ENCODE data around the gene PAQR8. TPM values are rescaled to one million over a fixed set of nuclear protein-coding genes. Genes with fewer than 3 reads are reported as not detected.
"Not testable (repeated sequence)": the region's sequence is repeated elsewhere in the genome, so short reads cannot be mapped to it uniquely, and the experiment has no call there.

Gene PAQR8
- total RNA-seq, 4 donors from 2014 or later: 12.6 to 33.2 (median 22.3) TPM

DNA sequence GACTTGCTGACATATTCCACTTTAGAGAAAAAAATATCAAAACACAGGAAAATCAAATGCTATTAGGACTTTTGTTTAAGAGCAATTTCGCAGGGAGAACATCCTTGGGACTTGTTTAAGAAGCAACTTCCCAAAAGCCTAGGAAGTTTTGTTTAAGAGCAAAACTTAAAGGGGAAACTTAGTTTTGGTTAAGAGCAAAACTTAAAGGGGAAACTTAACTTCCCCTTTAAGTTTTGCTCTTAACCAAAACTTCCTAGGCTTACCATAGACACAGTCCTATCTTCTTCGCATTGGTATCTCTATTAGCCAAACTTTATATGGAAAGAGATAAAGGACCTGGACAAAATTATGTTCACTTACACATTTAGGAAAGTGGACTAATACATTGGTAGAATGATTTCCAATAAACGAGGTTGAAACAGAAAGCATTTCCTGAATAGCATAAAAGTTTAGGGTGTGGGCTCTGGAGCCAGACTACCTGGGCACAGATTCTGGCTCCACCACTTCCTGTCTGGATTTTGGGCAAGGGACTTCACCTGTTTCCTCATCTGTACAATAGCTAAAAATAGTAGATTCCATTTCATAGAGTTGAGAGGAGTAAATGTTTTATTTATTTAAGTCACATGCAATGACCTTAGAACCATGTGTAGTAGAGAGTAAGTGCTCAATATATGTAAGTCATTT is 15.7 kb downstream of the PAQR8 start:
- no peak for TF ChIP-seq POLR2A (IDR thresholded peaks at IDR 0.05)
- TF ChIP-seq, protein P1, sequence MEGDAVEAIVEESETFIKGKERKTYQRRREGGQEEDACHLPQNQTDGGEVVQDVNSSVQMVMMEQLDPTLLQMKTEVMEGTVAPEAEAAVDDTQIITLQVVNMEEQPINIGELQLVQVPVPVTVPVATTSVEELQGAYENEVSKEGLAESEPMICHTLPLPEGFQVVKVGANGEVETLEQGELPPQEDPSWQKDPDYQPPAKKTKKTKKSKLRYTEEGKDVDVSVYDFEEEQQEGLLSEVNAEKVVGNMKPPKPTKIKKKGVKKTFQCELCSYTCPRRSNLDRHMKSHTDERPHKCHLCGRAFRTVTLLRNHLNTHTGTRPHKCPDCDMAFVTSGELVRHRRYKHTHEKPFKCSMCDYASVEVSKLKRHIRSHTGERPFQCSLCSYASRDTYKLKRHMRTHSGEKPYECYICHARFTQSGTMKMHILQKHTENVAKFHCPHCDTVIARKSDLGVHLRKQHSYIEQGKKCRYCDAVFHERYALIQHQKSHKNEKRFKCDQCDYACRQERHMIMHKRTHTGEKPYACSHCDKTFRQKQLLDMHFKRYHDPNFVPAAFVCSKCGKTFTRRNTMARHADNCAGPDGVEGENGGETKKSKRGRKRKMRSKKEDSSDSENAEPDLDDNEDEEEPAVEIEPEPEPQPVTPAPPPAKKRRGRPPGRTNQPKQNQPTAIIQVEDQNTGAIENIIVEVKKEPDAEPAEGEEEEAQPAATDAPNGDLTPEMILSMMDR (IDR thresholded peaks at IDR 0.05): no peak
- no peak for TF ChIP-seq EP300 (IDR thresholded peaks at IDR 0.05)
- Histone ChIP-seq H3K36me3 (no peaks in the 10 kb centered on the region), H3K9me3 (no peaks in the 10 kb centered on the region), H3K4me1 (peaks cover 0 to 45% (median 33%) of the 10 kb centered on the region in 4 donors), H3K4me3 (no peak overlapping the region), H3K27ac (peak overlapping the region; percentile 15 to 77 (median 46)), H3K27me3 (no peaks in the 10 kb centered on the region)
- 53 to 57% methylated on average over 3 of the region's 3 CpGs for WGBS, 2 donors
- no peak for DNase-seq (ENCODE audit: low spot score in 2 of 2)

DNA sequence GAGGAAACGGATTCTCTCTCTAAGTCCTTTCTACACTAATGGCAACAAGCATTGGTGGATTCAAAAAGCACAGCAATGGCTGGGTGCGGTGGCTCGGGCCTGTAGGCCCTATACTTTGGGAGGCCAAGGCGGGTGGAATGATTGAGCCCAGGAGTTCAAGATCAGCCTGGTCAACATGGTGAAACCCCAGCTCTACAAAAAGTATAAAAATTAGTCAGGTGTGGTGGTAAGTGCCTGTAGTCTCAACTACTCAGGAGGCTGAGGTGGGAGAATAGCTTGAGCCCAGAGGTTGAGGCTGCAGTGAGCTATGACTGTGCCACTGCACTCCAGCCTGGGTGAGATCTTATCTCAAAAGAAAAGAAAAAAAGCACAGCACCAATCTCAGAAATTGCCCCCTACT is 19.3 kb downstream of the PAQR8 start:
- TF ChIP-seq, protein P1 (IDR thresholded peaks at IDR 0.05): no peak
- TF ChIP-seq POLR2A (IDR thresholded peaks at IDR 0.05): no peak
- no peak for TF ChIP-seq EP300 (IDR thresholded peaks at IDR 0.05)
- WGBS, 2 donors: 93 to 95% methylated on average over 4 of the region's 4 CpGs
- Histone ChIP-seq H3K4me1 (peaks cover 0 to 30% (median 22%) of the 10 kb centered on the region in 4 donors), H3K4me3 (no peak overlapping the region), H3K27me3 (no peaks in the 10 kb centered on the region), H3K36me3 (no peaks in the 10 kb centered on the region), H3K27ac (no peak overlapping the region), H3K9me3 (no peaks in the 10 kb centered on the region)
- DNase-seq (ENCODE audit: low spot score in 2 of 2): no peak

DNA sequence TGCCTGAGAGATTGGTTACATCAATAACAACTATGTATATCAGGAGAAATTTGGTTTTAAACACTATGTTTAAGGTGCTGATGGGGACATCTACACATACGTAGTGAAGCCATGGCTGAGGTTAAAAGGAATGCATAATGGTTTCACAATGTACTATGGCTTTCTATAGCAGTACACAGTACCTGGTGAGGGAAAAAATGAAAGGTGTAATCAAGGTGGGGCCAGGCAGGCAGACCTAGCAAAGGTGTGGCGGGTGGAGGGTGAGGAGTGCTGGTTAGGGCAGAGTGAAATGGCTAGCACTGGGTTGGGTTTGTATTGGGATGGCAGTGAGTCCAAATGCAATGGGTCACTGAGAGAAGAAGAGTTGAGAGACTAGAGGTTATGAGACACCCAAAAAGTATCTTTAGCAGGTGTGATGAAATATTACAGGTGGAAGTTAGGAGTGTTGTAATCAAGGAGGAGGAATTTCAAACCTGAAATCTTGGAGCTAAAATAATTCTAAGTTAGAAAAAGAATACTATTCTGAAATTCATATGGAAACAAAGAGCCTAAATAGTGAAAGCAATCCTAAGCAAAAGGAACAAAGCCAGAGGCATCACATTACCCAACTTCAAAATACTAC is 22.3 kb downstream of the PAQR8 start:
- TF ChIP-seq EP300 (IDR thresholded peaks at IDR 0.05): no peak
- no peak for TF ChIP-seq POLR2A (IDR thresholded peaks at IDR 0.05)
- TF ChIP-seq, protein P1 (IDR thresholded peaks at IDR 0.05): no peak
- Histone ChIP-seq H3K27me3 (no peaks in the 10 kb centered on the region), H3K9me3 (peaks cover 0 to 5% (median 0%) of the 10 kb centered on the region in 4 donors), H3K4me3 (no peak overlapping the region), H3K27ac (no peak overlapping the region), H3K36me3 (peaks cover 0 to 5% (median 0%) of the 10 kb centered on the region in 3 donors), H3K4me1 (peaks cover 0 to 27% (median 6%) of the 10 kb centered on the region in 4 donors)
- DNase-seq (ENCODE audit: low spot score in 2 of 2): no peak
- WGBS, 2 donors: 93 to 95% methylated on average over 2 of the region's 2 CpGs

DNA sequence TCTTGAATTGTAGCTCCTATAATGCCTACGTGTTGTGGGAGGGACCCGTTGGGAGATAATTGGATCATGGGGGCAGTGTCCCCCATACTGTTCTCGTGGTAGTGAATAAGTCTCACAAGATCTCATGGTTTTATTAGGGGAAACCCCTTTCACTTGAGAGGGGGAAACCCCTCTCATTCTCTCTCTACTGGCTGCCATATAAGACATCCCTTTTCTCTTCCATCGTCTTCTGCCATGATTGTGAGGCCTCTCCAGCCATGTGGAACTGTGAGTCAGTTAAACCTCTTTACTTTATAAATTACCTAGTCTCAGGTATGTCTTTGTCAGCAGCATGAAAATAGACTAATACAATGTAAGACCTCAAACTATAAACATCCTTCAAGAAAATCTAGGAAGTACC is 23.1 kb downstream of the PAQR8 start:
- H3K27ac ChIP-seq: no peak overlapping the region
- no peak for DNase-seq (ENCODE audit: low spot score in 2 of 2)
- 89 to 93% methylated on average over 4 of the region's 4 CpGs for WGBS, 2 donors
- H3K4me1 ChIP-seq: peaks cover 0 to 35% (median 14%) of the 10 kb centered on the region in 4 donors
- H3K36me3 ChIP-seq: peaks cover 0 to 5% (median 0%) of the 10 kb centered on the region in 3 donors
- no peak overlapping the region for H3K4me3 ChIP-seq
- H3K27me3 ChIP-seq: no peaks in the 10 kb centered on the region
- TF ChIP-seq EP300 (IDR thresholded peaks at IDR 0.05) (no peak), POLR2A (IDR thresholded peaks at IDR 0.05) (no peak)
- TF ChIP-seq, protein P1 (IDR thresholded peaks at IDR 0.05): no peak
- peaks cover 0 to 5% (median 0%) of the 10 kb centered on the region in 4 donors for H3K9me3 ChIP-seq

DNA sequence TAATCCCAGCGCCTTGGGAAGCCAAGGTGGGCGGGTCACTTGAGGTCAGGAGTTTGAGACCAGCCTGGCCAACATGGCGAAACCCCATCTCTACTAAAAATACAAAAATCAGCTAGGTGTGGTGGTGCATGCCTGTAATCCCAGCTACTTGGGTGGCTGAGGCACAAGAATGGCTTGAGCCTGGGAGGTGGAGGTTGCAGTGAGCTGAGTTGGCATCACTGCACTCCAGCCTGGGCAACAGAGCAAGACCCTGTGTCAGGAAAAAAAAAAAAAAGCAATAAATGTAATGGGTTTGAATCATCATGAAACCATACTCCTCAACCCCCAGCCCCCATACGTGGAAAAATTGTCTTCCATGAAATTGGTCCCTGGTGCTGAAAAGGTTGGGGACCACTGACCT is 26.2 kb downstream of the PAQR8 start:
- H3K4me1 ChIP-seq: peaks cover 0 to 51% (median 20%) of the 10 kb centered on the region in 4 donors
- peak overlapping the region in 3 of 4 donors; percentile 71 to 75 (median 71) for H3K27ac ChIP-seq
- 76 to 96% methylated on average over 4 of the region's 4 CpGs for WGBS, 2 donors
- not testable (repeated sequence) for H3K36me3 ChIP-seq; H3K27me3 ChIP-seq; H3K9me3 ChIP-seq; DNase-seq (ENCODE audit: low spot score in 2 of 2); H3K4me3 ChIP-seq
